Activated T-helper 9 cell treated with anti-CD3 and anti-CD28 coated beads, Interleukin-2, amount 50 U/mL, for 16 hours (primary cell): ENCODE measurements around the gene C14orf132.

Source experiments
- DNase-seq: peaks from one replicate; pipeline ENCODE4 v3.0.0-alpha.2; 2020; ENCODE audit warnings: low read depth

The C14orf132 gene

GRCh38 chr14:96119947-96120346, 80.8 kb downstream of the C14orf132 start:
- DNase-seq: no peak

- no peak for DNase-seq
Measured at GRCh38 chr14:96120392-96120791, 81.2 kb downstream of the C14orf132 start.

DNA sequence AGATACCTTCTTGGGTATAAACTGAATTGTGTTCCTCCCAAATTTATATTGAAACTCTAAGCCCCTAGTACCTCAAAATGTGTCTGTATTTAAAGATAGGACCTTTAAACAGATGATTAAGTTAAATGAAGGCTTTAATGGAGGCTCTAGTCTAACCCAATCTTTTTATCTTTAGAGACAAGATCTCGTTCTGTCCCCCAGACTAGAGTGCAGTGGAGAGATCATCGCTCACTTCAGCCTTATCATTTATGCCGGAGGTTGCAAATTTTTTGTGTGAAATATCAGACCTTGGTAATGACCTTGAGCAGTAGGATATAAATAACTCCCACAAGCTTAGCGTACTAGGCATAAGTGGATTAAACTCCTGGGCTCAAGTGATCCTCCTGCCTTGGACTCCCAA, 81.8 kb downstream of the C14orf132 start:
- DNase-seq: no peak

GRCh38 chr14:96121660-96122395, 82.7 kb downstream of the C14orf132 start:
- DNase-seq: no peak

DNA sequence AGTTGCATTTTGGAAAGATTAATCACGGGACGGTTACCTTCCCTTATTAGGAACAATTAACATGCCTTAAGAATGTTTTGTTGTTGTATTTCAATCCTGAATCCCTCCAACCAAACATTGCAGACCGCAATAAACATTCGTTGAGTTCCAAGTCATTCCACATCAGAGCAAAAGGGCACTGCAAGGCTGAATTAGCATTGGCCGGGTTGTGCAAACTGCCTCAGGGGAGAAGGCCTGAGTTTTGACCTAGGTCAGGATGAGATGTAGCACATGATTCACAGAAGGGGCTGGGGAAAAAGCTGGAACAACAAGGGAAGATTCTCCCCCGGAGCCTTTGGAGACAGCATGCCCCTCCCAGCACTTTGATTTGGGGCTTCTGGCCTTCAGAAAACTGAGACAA, 83.3 kb downstream of the C14orf132 start:
- no peak for DNase-seq

DNA sequence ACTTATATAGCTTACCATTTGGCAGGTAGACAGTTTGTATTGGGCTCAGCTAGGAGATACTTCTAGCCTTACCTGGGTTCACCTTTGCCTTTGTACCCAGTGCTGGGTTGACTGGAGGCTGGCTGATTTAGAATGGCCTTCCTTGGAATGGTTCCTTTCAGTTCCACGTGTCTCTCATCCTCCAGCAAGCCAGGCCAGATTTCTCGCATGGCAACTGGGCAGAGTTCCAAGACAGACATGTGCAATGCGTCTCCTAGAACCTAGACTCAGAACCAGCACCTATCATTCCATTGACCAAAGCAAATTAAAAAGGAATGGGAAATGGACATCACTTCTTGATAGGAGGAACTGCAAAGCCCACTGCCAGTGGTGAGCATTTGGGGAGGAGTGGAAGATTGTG, 86.4 kb downstream of the C14orf132 start:
- DNase-seq: no peak

GRCh38 chr14:96126339-96126782, 87.2 kb downstream of the C14orf132 start:
- DNase-seq: no peak

GRCh38 chr14:96126783-96127271, 87.7 kb downstream of the C14orf132 start:
- DNase-seq: no peak

- no peak for DNase-seq
Measured at GRCh38 chr14:96129128-96129736, 90.1 kb downstream of the C14orf132 start.

DNA sequence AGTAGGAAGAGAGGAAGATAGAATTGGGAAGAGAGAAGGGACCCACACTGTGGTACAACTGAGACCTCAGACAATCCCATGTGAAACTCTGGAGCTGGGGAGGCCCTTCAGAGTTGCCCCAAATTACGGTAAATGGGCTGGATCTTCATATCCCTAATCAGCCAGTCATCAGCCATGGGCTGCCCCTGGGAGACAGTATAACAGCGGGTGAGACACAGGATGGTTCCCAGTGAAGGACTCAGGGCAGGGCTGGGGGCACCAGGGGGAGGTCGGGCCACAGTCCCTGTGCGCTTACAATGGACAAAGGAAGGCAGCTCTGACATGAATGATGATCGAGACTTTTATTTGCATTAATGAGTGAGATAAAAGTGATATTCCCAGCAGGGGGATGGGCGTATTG, 91.2 kb downstream of the C14orf132 start:
- no peak for DNase-seq

DNA sequence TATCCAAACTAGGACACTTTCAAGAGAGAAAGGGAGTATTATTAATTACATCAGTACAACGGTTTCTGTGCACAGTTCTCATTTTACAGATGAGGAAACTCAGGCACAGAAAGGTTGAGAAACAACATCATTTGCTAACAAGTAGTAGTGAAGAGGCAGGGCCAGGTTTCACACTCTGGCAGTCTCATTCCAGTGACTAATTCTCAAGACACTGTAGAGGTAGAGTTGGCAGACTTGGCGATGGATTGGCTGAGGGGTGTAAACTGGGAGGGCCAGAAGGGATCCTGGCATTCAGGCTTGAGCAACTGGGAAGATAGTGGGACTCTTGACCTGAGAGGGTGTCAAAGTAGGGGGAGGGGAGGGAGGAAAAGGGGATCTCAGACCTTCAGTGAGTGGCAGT, 91.7 kb downstream of the C14orf132 start:
- DNase-seq: no peak

DNA sequence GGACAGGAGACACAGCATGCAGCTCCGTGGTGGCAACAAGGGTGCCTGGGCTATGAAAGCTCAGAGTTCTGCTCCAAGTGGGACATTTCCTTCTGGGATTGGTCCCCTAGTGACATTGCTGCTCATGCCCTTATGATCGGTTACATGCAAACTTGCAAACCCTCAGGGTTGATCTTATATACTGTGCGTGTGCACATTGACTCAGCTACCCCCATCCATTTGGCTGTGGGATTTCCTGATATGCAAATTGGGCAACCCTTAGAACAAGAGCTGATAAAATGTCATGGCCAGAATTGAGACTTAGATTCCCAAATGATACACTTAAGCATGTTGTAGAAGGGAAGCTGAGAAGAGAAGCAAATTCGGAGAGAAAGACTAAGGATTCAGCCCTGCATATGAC, 92.7 kb downstream of the C14orf132 start:
- no peak for DNase-seq

GRCh38 chr14:96134508-96134907, 95.3 kb downstream of the C14orf132 start:
- DNase-seq: no peak

GRCh38 chr14:96135285-96135684, 96.1 kb downstream of the C14orf132 start:
- DNase-seq: no peak

DNA sequence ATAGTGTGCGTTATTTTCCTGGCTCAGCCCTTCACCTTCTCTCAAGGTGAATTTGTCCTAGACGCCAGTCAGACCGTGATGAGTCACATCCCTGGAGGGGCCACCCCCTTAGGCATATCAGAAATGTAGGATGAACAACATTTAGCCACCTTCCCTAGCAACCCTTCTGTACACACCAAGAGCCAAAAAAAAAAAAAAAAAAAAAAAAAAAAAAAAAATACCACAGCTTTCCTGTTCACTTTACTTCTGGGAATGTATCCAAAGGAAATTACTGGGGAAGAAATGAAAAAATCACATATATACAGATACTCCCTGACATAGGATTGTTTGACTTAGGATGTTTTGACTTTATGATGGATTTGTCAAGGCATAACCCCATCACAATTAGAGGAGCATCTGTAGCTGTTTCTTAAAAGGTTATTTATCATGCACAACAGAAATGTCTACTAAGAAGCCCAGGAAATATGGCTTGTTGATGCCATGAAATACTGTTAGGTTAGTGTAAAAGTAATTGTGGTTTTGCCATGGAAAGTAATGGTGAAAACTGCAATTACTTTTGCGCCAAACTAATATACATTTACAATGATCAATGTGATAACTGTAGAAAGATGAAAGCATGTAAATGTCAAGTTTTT, 97.3 kb downstream of the C14orf132 start:
- DNase-seq: no peak

DNA sequence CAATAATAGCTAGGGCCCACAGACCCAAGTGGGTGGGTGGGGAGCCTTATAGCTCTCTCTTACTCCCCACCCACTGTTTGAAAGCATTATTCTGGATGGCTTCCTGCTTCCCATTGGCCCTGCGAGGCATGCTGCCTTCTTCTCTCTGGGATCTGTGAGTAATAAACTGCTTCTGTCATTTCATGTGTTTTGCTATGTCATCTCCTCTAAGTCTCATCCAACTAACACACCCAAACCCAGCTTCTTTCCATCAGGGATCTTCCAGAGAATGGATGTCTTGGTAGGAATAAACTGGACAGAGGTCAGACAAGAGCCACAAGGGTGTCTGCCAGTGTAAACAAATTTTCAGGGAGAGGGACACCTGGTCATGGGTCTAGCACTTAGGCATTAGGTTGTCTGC, 99.1 kb downstream of the C14orf132 start:
- no peak for DNase-seq

- DNase-seq: no peak
Measured at GRCh38 chr14:96139169-96139568, 100.0 kb downstream of the C14orf132 start.

GRCh38 chr14:96139879-96140278, 100.7 kb downstream of the C14orf132 start:
- no peak for DNase-seq

DNA sequence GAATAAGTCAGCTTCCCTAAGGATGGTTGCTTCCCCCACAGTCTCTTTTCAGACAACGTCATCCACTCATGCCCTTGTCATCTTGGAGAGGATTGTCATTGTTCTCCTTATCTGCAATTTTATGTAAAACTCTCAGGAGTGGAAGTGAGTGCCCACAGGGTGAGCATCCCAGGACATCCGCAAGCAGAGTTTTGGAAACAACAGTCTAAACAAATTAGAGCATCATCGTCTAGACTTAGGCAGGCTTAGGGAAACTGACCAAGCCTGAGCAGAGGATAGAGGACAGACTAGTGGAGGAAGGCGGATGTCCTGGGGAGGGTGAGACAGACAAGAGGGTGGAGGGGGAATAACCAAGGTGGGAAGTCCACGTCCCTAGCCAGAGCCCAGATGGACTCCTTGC, 101.8 kb downstream of the C14orf132 start:
- DNase-seq: no peak
